Measurements from ENCODE around the gene TCP11L2. TPM values are rescaled to one million over a fixed set of nuclear protein-coding genes. Genes with fewer than 3 reads are reported as not detected.

The TCP11L2 gene
- total RNA-seq, 1 donor from 2014 or later = 22.0 TPM

GRCh38 chr12:106281056-106281782, 21.3 kb upstream of the TCP11L2 start:
- TF ChIP-seq EZH2 (IDR thresholded peaks at IDR 0.05; ENCODE audit: insufficient read depth, low read length) (no peak), CTCF (IDR thresholded peaks at IDR 0.05; ENCODE audit: insufficient read depth, low read depth, low read length) (no peak)
- H3K4me2 ChIP-seq (ENCODE audit: low read length) = no peak overlapping the region

GRCh38 chr12:106281804-106282203, 20.7 kb upstream of the TCP11L2 start:
- DNase-seq (ENCODE audit: low read depth) = no peak
- TF ChIP-seq EZH2 (IDR thresholded peaks at IDR 0.05; ENCODE audit: insufficient read depth, low read length) (no peak), CTCF (IDR thresholded peaks at IDR 0.05; ENCODE audit: insufficient read depth, low read depth, low read length) (no peak)

More at GRCh38 chr12:106281056-106281782, 21.3 kb upstream of the TCP11L2 start:
- Mint-ChIP-seq H3K36me3 (ENCODE audit: low read depth, unreplicated experiment) (peaks cover 3% of the 10 kb centered on the region), H3K4me3 (ENCODE audit: unreplicated experiment) (no peak overlapping the region), H3K9me3 (ENCODE audit: unreplicated experiment) (peaks cover 6% of the 10 kb centered on the region), H3K27me3 (ENCODE audit: low read depth, unreplicated experiment) (peaks cover 5% of the 10 kb centered on the region), H3K4me1 (ENCODE audit: low read depth, unreplicated experiment) (peaks cover 4% of the 10 kb centered on the region), H3K27ac (ENCODE audit: unreplicated experiment) (no peak overlapping the region)
- Histone ChIP-seq H3K27me3 (ENCODE audit: insufficient read depth, low read length) (peaks cover 4% of the 10 kb centered on the region), H3K27ac (ENCODE audit: low read depth, low read length) (no peak overlapping the region), H3K79me2 (ENCODE audit: insufficient read depth, low read length) (no peaks in the 10 kb centered on the region), H3K4me1 (ENCODE audit: insufficient read depth, low read length) (no peaks in the 10 kb centered on the region), H4K20me1 (ENCODE audit: insufficient read depth, low read length) (no peaks in the 10 kb centered on the region), H3K9ac (ENCODE audit: low read length) (no peak overlapping the region), H2AFZ (ENCODE audit: low read depth, low read length) (no peak overlapping the region), H3K4me3 (ENCODE audit: insufficient read depth, low read depth, low read length) (no peak overlapping the region), H3K36me3 (ENCODE audit: insufficient read depth, low read length) (no peaks in the 10 kb centered on the region), H3K9me3 (ENCODE audit: insufficient read depth, low read depth, low read length) (peaks cover 7% of the 10 kb centered on the region)
- FAIRE-seq = no peak
- no peak for DNase-seq (ENCODE audit: low read depth)

More at GRCh38 chr12:106281804-106282203, 20.7 kb upstream of the TCP11L2 start:
- Mint-ChIP-seq H3K36me3 (ENCODE audit: low read depth, unreplicated experiment) (peaks cover 3% of the 10 kb centered on the region), H3K4me3 (ENCODE audit: unreplicated experiment) (no peak overlapping the region), H3K9me3 (ENCODE audit: unreplicated experiment) (peaks cover 6% of the 10 kb centered on the region), H3K27me3 (ENCODE audit: low read depth, unreplicated experiment) (peaks cover 5% of the 10 kb centered on the region), H3K27ac (ENCODE audit: unreplicated experiment) (no peak overlapping the region), H3K4me1 (ENCODE audit: low read depth, unreplicated experiment) (peaks cover 4% of the 10 kb centered on the region)
- Histone ChIP-seq H3K4me2 (ENCODE audit: low read length) (no peak overlapping the region), H3K36me3 (ENCODE audit: insufficient read depth, low read length) (no peaks in the 10 kb centered on the region), H3K4me1 (ENCODE audit: insufficient read depth, low read length) (no peaks in the 10 kb centered on the region), H3K27ac (ENCODE audit: low read depth, low read length) (no peak overlapping the region), H4K20me1 (ENCODE audit: insufficient read depth, low read length) (no peaks in the 10 kb centered on the region), H2AFZ (ENCODE audit: low read depth, low read length) (no peak overlapping the region), H3K4me3 (ENCODE audit: insufficient read depth, low read depth, low read length) (no peak overlapping the region), H3K27me3 (ENCODE audit: insufficient read depth, low read length) (peaks cover 4% of the 10 kb centered on the region), H3K79me2 (ENCODE audit: insufficient read depth, low read length) (no peaks in the 10 kb centered on the region), H3K9ac (ENCODE audit: low read length) (no peak overlapping the region), H3K9me3 (ENCODE audit: insufficient read depth, low read depth, low read length) (peaks cover 7% of the 10 kb centered on the region)
- FAIRE-seq = no peak

Measured in astrocyte (in vitro differentiated cells and primary cell).